H9 (cell line): ENCODE data around the gene FYN. TPM values are rescaled to one million over a fixed set of nuclear protein-coding genes. Genes with fewer than 3 reads are reported as not detected.

Experiments
- DNase-seq: peaks from one replicate; pipeline ENCODE4 v3.0.0-alpha.2; 2017
- H2AFZ ChIP-seq: one replicate; pipeline ENCODE4 v1.6.1; 2013; ENCODE audit warnings: mild to moderate bottlenecking, low read length, control low read depth, moderate library complexity
- H2AK5ac ChIP-seq: 2 replicates; pipeline ENCODE4 v1.6.1; 2013; ENCODE audit warnings: low read length, control low read depth, mixed read lengths; ENCODE audit not compliant: insufficient read length
- H2BK120ac ChIP-seq: one replicate; pipeline ENCODE4 v1.6.1; 2013; ENCODE audit warnings: low read depth, mild to moderate bottlenecking, low read length, control low read depth, inconsistent platforms; ENCODE audit not compliant: poor library complexity, severe bottlenecking
- H2BK12ac ChIP-seq: 2 replicates; pipeline ENCODE4 v1.6.1; 2013; ENCODE audit warnings: low read length, control low read depth, mixed read lengths, low read depth; ENCODE audit not compliant: insufficient read length
- H2BK15ac ChIP-seq: 2 replicates; pipeline ENCODE4 v1.6.1; 2013; ENCODE audit warnings: low read depth, low read length, control low read depth
- H2BK20ac ChIP-seq: one replicate; pipeline ENCODE4 v1.6.1; 2013; ENCODE audit warnings: low read depth, mild to moderate bottlenecking, low read length, control low read depth, inconsistent platforms; ENCODE audit not compliant: poor library complexity, severe bottlenecking
- H2BK5ac ChIP-seq: 2 replicates; pipeline ENCODE4 v1.6.1; 2013; ENCODE audit warnings: low read length, control low read depth, mixed read lengths; ENCODE audit not compliant: insufficient read length
- H3K14ac ChIP-seq: 2 replicates; pipeline ENCODE4 v1.6.1; 2013; ENCODE audit warnings: low read length, control low read depth; ENCODE audit not compliant: insufficient read depth
- H3K18ac ChIP-seq: 2 replicates; pipeline ENCODE4 v1.6.1; 2013; ENCODE audit warnings: low read depth, mild to moderate bottlenecking, mixed read lengths, low read length, control low read depth; ENCODE audit not compliant: insufficient read length
- H3K23ac ChIP-seq: 2 replicates; pipeline ENCODE4 v1.6.1; 2013; ENCODE audit warnings: low read length, control low read depth, mixed read lengths, low read depth; ENCODE audit not compliant: insufficient read length
- H3K23me2 ChIP-seq: 2 replicates; pipeline ENCODE4 v1.6.1; 2013; ENCODE audit warnings: low read depth, mild to moderate bottlenecking, mixed read lengths, low read length, control low read depth; ENCODE audit not compliant: insufficient read length, poor library complexity, severe bottlenecking
- H3K27ac ChIP-seq: 2 replicates; pipeline ENCODE4 v1.5.1; 2013; ENCODE audit warnings: low read length, control low read depth, mixed read lengths, low read depth; ENCODE audit not compliant: insufficient read length
- H3K27me3 ChIP-seq: 2 replicates; pipeline ENCODE4 v1.6.1; 2013; ENCODE audit warnings: low read length, control low read depth, inconsistent platforms; ENCODE audit not compliant: insufficient read depth
- H3K4ac ChIP-seq: 2 replicates; pipeline ENCODE4 v1.6.1; 2013; ENCODE audit warnings: low read depth, mild to moderate bottlenecking, control low read depth, inconsistent platforms, low read length, moderate library complexity
- H3K4me1 ChIP-seq: 2 replicates; pipeline ENCODE4 v1.6.1; 2013; ENCODE audit warnings: low read length, control low read depth, inconsistent platforms; ENCODE audit not compliant: insufficient read depth
- H3K4me2 ChIP-seq: 2 replicates; pipeline ENCODE4 v1.6.1; 2013; ENCODE audit warnings: low read length, control low read depth, mixed read lengths; ENCODE audit not compliant: insufficient read length, insufficient read depth
- H3K56ac ChIP-seq: 2 replicates; pipeline ENCODE4 v1.6.1; 2013; ENCODE audit warnings: low read depth, mild to moderate bottlenecking, mixed read lengths, low read length, control low read depth; ENCODE audit not compliant: insufficient read length
- H3K79me1 ChIP-seq: 2 replicates; pipeline ENCODE4 v1.6.1; 2013; ENCODE audit warnings: low read depth, mild to moderate bottlenecking, moderate library complexity, low read length, control low read depth, inconsistent platforms; ENCODE audit not compliant: insufficient read depth, poor library complexity, severe bottlenecking
- H3K79me2 ChIP-seq: 2 replicates; pipeline ENCODE4 v1.6.1; 2013; ENCODE audit warnings: low read length, control low read depth, inconsistent platforms; ENCODE audit not compliant: insufficient read depth
- H3K9ac ChIP-seq: 2 replicates; pipeline ENCODE4 v1.6.1; 2013; ENCODE audit warnings: low read length, control low read depth, mixed read lengths; ENCODE audit not compliant: insufficient read length; ENCODE audit errors: extremely low read depth
- H3K9me3 ChIP-seq: one replicate; pipeline ENCODE4 v1.6.1; 2013; ENCODE audit warnings: low read depth, low read length, inconsistent platforms; ENCODE audit not compliant: control insufficient read depth
- H3T11ph ChIP-seq: one replicate; pipeline ENCODE4 v1.6.1; 2013; ENCODE audit warnings: mild to moderate bottlenecking, low read length, control low read depth, inconsistent platforms
- H4K20me1 ChIP-seq: one replicate; pipeline ENCODE4 v1.6.1; 2013; ENCODE audit not compliant: control insufficient read depth, insufficient read length, insufficient read depth
- H4K5ac ChIP-seq: 2 replicates; pipeline ENCODE4 v1.6.1; 2013; ENCODE audit warnings: low read depth, mild to moderate bottlenecking, mixed read lengths, low read length, control low read depth; ENCODE audit not compliant: insufficient read length
- H4K8ac ChIP-seq: replicated peaks from 2 replicates; pipeline ENCODE4 v1.6.1; 2013; ENCODE audit warnings: low read length, control low read depth, mixed read lengths, low read depth; ENCODE audit not compliant: insufficient read length
- H4K91ac ChIP-seq: 2 replicates; pipeline ENCODE4 v1.6.1; 2013; ENCODE audit warnings: low read depth, mild to moderate bottlenecking, moderate library complexity, mixed read lengths, low read length, control low read depth; ENCODE audit not compliant: insufficient read length
- H3K27ac Mint-ChIP-seq, 3 experiments: 2 replicates in 2 of 3; 3 replicates in 1 of 3; pipeline ENCODE4 v1.8.0; 2020 to 2021; ENCODE audit warnings: mixed read lengths in 3 of 3, mild to moderate bottlenecking in 1 of 3, moderate library complexity in 1 of 3
- H3K27me3 Mint-ChIP-seq: 2 replicates; pipeline ENCODE4 v1.8.0; 2021; ENCODE audit warnings: low read depth, mild to moderate bottlenecking, moderate library complexity, mixed read lengths
- H3K36me3 Mint-ChIP-seq, 3 experiments: 2 replicates in 2 of 3; 3 replicates in 1 of 3; pipeline ENCODE4 v1.8.0; 2020 to 2021; ENCODE audit warnings: low read depth in 3 of 3, mixed read lengths in 3 of 3; ENCODE audit not compliant: insufficient read depth in 1 of 3
- H3K4me1 Mint-ChIP-seq, 2 experiments: 2 replicates each; pipeline ENCODE4 v1.8.0; 2020; ENCODE audit warnings: mixed read lengths in 2 of 2
- H3K4me3 Mint-ChIP-seq, 2 experiments: 2 replicates in 1 of 2; 3 replicates in 1 of 2; pipeline ENCODE4 v1.8.0; 2020 to 2021; ENCODE audit warnings: mild to moderate bottlenecking in 2 of 2, mixed read lengths in 2 of 2, moderate library complexity in 1 of 2
- H3K9me3 Mint-ChIP-seq, 2 experiments: 2 replicates in 1 of 2; 3 replicates in 1 of 2; pipeline ENCODE4 v1.8.0; 2020; ENCODE audit warnings: mild to moderate bottlenecking in 2 of 2, mixed read lengths in 2 of 2, moderate library complexity in 1 of 2
- CTCF ChIP-seq: fragments of 200-600 bp; sonication (generic); conservative IDR thresholded peaks from 3 replicates; pipeline ENCODE4 v1.8.0; 2021; ENCODE audit warnings: antibody characterized with exemption, mild to moderate bottlenecking
- WGBS: extraction: QIAGEN DNeasy Blood & Tissue Kit; methylation state at CpG from one replicate; pipeline ENCODE4 v1.1.7; 2013; ENCODE audit warnings: missing lambda C conversion rate, low lambda C conversion rate, mixed read lengths; ENCODE audit not compliant: insufficient read length; ENCODE audit errors: extremely low coverage; 5-methylcytosine and 5-hydroxymethylcytosine counted together
- total RNA-seq: library from RNA; stranded (reverse); gene quantifications from 2 replicates; pipeline ENCODE4 v1.2.1, GENCODE V29; 2021

Gene FYN
- total RNA-seq, 1 experiment from 2014 or later: 64.8 TPM

GRCh38 chr6:111832833-111833418 lies 40.3 kb downstream of the FYN start:
- no peak overlapping the region for H3K18ac ChIP-seq
- H3K9me3 ChIP-seq: no peaks in the 10 kb centered on the region
- no peak overlapping the region for H3K9ac ChIP-seq
- no peak overlapping the region for H3K4ac ChIP-seq
- H4K8ac ChIP-seq: no peak overlapping the region
- Mint-ChIP-seq H3K9me3 (no peaks in the 10 kb centered on the region), H3K4me3 (no peak overlapping the region), H3K27ac (no peak overlapping the region), H3K36me3 (no peaks in the 10 kb centered on the region; a peak in 1 of 7 replicates), H3K27me3 (no peaks in the 10 kb centered on the region), H3K4me1 (peaks cover 10% of the 10 kb centered on the region in 2 experiments)
- H3K56ac ChIP-seq: no peak overlapping the region
- no peak overlapping the region for H4K5ac ChIP-seq
- no peak overlapping the region for H3K14ac ChIP-seq
- H3K79me1 ChIP-seq: no peaks in the 10 kb centered on the region
- no peak overlapping the region for H3K23ac ChIP-seq
- peaks cover 4% of the 10 kb centered on the region for H3K4me1 ChIP-seq
- no peak overlapping the region for H2BK5ac ChIP-seq
- TF ChIP-seq CTCF: no peak
- H2AFZ ChIP-seq: no peak overlapping the region
- H3K79me2 ChIP-seq: no peaks in the 10 kb centered on the region
- H3T11ph ChIP-seq: no peak overlapping the region
- DNase-seq: no peak
- no peak overlapping the region for H4K91ac ChIP-seq
- no peak overlapping the region for H3K4me2 ChIP-seq
- no peaks in the 10 kb centered on the region for H3K23me2 ChIP-seq
- H3K27ac ChIP-seq: no peak overlapping the region
- H2BK20ac ChIP-seq: no peak overlapping the region
- no peaks in the 10 kb centered on the region for H4K20me1 ChIP-seq
- WGBS: no CpG with 5 or more reads among the region's 1 CpG
- H2AK5ac ChIP-seq: no peak overlapping the region
- no peak overlapping the region for H2BK120ac ChIP-seq
- no peak overlapping the region for H2BK15ac ChIP-seq
- H2BK12ac ChIP-seq: no peak overlapping the region
- no peaks in the 10 kb centered on the region for H3K27me3 ChIP-seq
